ENCODE results near the gene TMEM169.

Gene TMEM169

GRCh38 chr2:216108310-216108966 is 26.7 kb downstream of the TMEM169 start:
- DNase-seq: no peak

- peak; percentile 88 for DNase-seq
These were observed 27.5 kb downstream of the TMEM169 start, which contains the start of gene XRCC5 for GRCh38 chr2:216108967-216109921. Gene XRCC5, plus strand, starts transcription at chr2:216109348. Its CDS starts 89 bp downstream, at chr2:216109437.

GRCh38 chr2:216109962-216110614 is 28.4 kb downstream of the TMEM169 start:
- peak; percentile 26 for DNase-seq

GRCh38 chr2:216110620-216111019 is 28.9 kb downstream of the TMEM169 start:
- no peak for DNase-seq

DNA sequence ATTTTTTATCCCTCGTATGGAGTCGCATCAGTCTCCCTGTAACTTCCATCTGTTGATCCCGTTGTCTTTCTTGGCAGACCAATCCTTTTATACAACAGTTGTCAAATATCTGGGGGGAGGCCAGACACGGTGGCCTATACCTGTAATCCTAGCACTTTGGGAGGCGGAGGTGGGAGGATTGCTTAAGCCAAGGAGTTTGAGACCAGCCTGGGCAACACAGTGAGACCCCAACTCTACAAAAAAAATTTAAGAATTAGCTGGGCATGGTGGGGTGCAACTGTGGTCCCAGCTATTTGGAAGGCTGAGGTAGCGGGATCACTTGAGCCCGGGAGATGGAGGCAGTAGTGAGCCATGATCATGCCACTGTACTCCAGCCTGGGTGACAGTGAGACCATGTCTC is 29.4 kb downstream of the TMEM169 start:
- no peak for DNase-seq

DNA sequence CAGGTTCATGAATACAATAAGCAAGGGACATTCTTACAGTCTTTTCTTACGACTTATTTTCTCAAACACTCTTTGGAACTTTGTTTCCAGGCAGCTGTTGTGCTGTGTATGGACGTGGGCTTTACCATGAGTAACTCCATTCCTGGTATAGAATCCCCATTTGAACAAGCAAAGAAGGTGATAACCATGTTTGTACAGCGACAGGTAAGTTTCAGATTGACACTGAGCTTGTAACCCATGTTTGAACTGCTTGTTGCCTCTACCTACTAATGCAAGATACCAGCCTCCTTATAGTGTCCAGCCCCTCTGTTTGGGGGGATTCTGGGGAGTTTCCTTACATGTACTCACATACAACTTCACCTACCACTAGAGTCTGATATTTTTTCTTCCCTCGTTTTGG is 31.2 kb downstream of the TMEM169 start:
- DNase-seq: no peak

- DNase-seq: no peak
These were observed 31.9 kb downstream of the TMEM169 start for GRCh38 chr2:216113572-216113971.

DNA sequence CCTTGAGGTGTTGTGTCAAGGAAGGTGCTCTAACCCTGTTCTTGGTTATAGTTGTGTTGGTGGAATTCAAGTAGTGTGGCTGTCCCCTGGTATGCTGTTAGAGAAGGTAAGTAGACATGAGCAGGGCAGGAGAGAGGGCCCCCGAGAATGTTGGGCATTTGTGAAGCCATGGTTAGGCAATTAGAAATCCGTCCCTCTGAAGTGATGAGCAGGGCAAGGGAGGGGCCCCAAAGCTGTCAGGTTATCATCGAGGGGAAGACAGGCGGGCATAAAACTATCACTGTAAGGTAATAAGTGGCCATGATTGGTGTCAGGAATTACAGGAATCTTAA is 32.6 kb downstream of the TMEM169 start:
- DNase-seq: no peak

- peak; percentile 98 for DNase-seq
These were observed 33.2 kb downstream of the TMEM169 start for GRCh38 chr2:216114714-216115531.

GRCh38 chr2:216116418-216116817 is 34.7 kb downstream of the TMEM169 start:
- no peak for DNase-seq

- no peak for DNase-seq
These were observed 36.0 kb downstream of the TMEM169 start for GRCh38 chr2:216117561-216118340.

- no peak for DNase-seq
These were observed 36.8 kb downstream of the TMEM169 start for GRCh38 chr2:216118474-216118873.

DNA sequence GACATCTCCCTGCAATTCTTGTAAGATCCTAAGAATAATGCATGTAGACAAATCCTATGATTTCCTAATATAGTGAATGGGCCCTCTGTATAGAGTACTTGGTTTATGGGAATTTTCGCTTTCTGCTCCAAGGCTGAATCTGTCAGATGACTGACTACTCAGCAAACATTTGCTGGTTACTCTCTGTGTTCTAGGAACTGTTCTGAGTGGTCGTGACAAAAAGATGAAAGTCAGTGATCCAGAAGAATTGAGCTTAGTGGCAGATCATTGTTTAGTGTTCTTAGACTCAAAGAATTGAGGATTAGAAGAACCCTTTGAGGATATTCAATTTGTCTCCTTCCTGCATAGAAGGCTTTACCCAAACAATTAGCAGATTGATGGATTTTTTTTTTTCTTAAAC is 37.4 kb downstream of the TMEM169 start:
- no peak for DNase-seq

DNA sequence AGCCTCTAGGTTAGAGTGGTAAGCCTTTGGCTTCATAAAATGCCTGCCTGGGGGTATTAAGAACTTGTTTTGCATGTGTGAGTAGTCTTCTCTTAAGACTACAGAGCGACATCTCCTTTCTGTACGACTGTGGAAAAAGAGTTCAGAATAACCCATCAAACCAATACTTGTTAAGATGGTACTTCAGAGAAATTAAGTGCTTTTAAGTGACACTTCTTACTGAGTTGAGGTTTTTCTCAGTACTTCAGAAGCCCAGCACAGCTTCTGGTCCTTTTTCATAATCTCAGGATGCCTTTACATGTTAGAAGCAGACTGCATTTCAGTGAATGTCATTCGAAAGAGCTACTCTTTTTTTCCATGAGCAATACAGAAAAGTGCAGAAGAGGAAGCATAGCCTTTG is 38.3 kb downstream of the TMEM169 start:
- peak; percentile 95 for DNase-seq

DNA sequence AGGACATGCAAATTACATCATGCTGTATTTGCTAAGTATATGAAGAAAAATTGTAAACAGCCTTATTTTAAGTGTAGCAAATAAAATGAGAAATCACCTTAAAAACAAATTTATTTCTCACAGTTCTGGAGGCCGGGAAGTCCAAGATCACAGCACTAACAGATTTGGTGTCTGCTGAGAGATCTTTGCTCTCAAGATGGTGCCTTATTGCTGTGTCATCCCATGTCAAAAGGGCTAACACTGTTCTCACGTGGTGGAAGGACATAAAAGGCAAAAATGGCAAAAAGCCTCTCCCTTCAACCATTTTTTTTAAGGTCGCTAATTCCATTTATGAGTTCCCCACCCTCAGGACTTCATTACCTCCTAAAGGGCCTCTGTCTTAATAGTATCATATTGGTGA is 39.5 kb downstream of the TMEM169 start:
- no peak for DNase-seq

DNA sequence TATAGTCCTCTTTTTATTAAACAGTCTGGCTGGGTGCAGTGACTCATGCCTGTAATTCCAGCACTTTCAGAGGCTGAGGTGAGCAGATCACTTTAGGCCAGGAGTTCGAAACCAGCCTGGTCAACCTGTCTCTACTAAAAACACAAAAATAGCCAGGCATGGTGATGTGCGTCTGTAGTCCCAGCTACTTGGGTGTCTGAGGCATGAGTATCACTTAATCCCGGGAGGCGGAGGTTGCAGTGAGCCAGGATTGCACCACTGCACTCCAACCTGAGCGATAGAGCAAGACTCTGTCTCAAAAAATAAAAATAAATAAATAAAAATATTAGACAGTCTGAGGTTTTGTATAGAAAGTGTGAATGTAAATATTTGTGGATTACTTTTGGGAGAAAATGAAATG is 45.2 kb downstream of the TMEM169 start:
- DNase-seq: no peak

- DNase-seq: no peak
These were observed 48.7 kb downstream of the TMEM169 start for GRCh38 chr2:216130346-216130971.

- DNase-seq: no peak
These were observed 49.6 kb downstream of the TMEM169 start for GRCh38 chr2:216131175-216131926.

DNA sequence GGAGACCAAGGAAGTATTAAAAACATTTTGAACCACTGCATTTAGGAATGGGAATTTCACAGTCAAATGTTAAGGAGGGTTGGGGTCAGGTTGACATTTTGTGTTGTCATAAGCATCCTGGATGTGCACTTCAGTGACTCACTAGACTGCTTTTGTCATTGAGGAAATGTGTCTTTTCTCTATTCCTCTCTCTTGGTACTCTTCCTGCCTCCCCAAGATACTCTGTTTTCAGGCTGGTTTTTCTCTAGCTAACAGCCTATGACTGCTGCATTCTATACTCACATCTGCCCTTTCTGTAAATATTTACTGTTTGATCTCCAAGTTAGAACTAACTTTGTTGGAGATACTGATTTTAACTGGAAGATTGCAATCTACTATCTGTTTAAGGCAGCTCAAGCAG is 50.9 kb downstream of the TMEM169 start:
- no peak for DNase-seq

DNA sequence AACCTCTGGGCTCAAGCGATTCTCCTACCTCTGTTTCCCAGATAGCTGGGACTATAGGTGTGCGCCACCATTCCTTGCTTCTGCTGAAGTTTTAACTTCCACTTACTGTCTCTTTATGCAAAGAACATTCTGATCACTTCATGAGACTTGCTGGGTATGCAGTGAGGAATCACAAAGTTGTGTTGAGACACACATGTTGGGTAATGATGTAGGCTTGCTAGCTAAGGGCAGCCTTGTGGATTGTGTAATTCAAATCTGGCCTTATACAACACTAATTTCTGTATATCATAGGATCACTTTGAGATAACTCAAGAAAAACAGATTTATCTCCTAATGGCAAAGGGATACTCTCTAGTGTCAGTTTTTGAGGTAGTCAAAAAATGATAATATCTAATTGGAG is 51.7 kb downstream of the TMEM169 start:
- no peak for DNase-seq
